GM10266 (cell line): ENCODE measurements around the gene OBSL1.

Experiments
- DNase-seq: peaks from one replicate; pipeline ENCODE4 v3.0.0; 2012; ENCODE audit errors: extremely low spot score
- CTCF ChIP-seq: IDR thresholded peaks from 2 replicates; pipeline ENCODE4 v1.5.1; 2012; ENCODE audit warnings: mild to moderate bottlenecking, low read depth; ENCODE audit not compliant: control insufficient read depth, insufficient read depth; ENCODE audit errors: missing control alignments

Gene OBSL1

GRCh38 chr2:219608399-219608964, 37.1 kb upstream of the OBSL1 start:
- DNase-seq, result no peak
- no peak for TF ChIP-seq CTCF

- TF ChIP-seq CTCF, result no peak
- no peak for DNase-seq
Measured at GRCh38 chr2:219607931-219608330, 36.6 kb upstream of the OBSL1 start.

GRCh38 chr2:219605607-219605954, 34.2 kb upstream of the OBSL1 start:
- no peak for TF ChIP-seq CTCF
- no peak for DNase-seq

GRCh38 chr2:219603771-219604170, 32.4 kb upstream of the OBSL1 start:
- TF ChIP-seq CTCF, result no peak
- no peak for DNase-seq

- no peak for DNase-seq
- no peak for TF ChIP-seq CTCF
Measured at GRCh38 chr2:219598308-219599078, 27.2 kb upstream of the OBSL1 start.

GRCh38 chr2:219597552-219598307, 26.4 kb upstream of the OBSL1 start, which contains the start of gene STK11IP:
STK11IP (plus strand) TSS chr2:219597857; CDS start chr2:219598120, 263 bp downstream.
- peak; percentile 92 for DNase-seq
- TF ChIP-seq CTCF, result no peak

- TF ChIP-seq CTCF, result no peak
- DNase-seq, result no peak
Measured at GRCh38 chr2:219596954-219597551, 25.7 kb upstream of the OBSL1 start.
